CD4-positive, alpha-beta T cell (primary cell): ENCODE results near the gene TMEM40. TPM values are rescaled to one million over a fixed set of nuclear protein-coding genes. Genes with fewer than 3 reads are reported as not detected.

ENCODE experiments used
- ATAC-seq: fragments of 200-7000 bp; cut with Tn5 transposase; one replicate; pipeline ENCODE4 v1.10.0; 2022; ENCODE audit warnings: mild to moderate bottlenecking; ENCODE audit not compliant: poor library complexity
- CTCF ChIA-PET: fragments of 350-600 bp; sonication (Branson Sonifier 250); formaldehyde crosslinking; loops from one replicate; lab custom pipeline; 2021; ENCODE audit warnings: antibody characterized with exemption, inconsistent platforms; lab: Charles Lee
- POLR2A ChIA-PET: fragments of 350-600 bp; sonication (Branson Sonifier 250); formaldehyde crosslinking; loops from one replicate; lab custom pipeline; 2021; ENCODE audit warnings: antibody characterized with exemption, inconsistent platforms; lab: Charles Lee
- DNase-seq, 14 experiments: peaks; one replicate each; pipeline ENCODE4 v3.0.0-alpha.2; 2013 to 2020; ENCODE audit warnings: mixed read lengths in 2 of 14
- H3K27ac ChIP-seq, 2 donors: one replicate each; pipeline versions ENCODE4 v1.5.1 to v1.7.0; 2013; ENCODE audit warnings: low read length in 2 of 2, low read depth in 1 of 2, mild to moderate bottlenecking in 1 of 2
- H3K27me3 ChIP-seq, 2 experiments: 1 replicate in 1 of 2; 2 replicates in 1 of 2; pipeline versions ENCODE4 v1.6.1 to v1.7.0; 2013; ENCODE audit warnings: low read length in 2 of 2, control low read depth in 1 of 2, mild to moderate bottlenecking in 1 of 2, moderate library complexity in 1 of 2; ENCODE audit not compliant: insufficient read depth in 2 of 2, control insufficient read depth in 1 of 2
- H3K36me3 ChIP-seq: one replicate; pipeline ENCODE4 v1.6.1; 2013; ENCODE audit warnings: low read length, control low read depth; ENCODE audit not compliant: insufficient read depth
- H3K4me1 ChIP-seq: one replicate; pipeline ENCODE4 v1.6.1; 2013; ENCODE audit warnings: low read length, control low read depth; ENCODE audit not compliant: insufficient read depth
- H3K4me3 ChIP-seq: one replicate; pipeline ENCODE4 v1.5.1; 2013; ENCODE audit warnings: mild to moderate bottlenecking, low read length, moderate library complexity
- H3K9me3 ChIP-seq, 2 experiments: 1 replicate in 1 of 2; 2 replicates in 1 of 2; pipeline versions ENCODE4 v1.6.1 to v1.7.0; 2013; ENCODE audit warnings: low read length in 2 of 2, mild to moderate bottlenecking in 2 of 2, control low read depth in 1 of 2, moderate library complexity in 1 of 2; ENCODE audit not compliant: control insufficient read depth in 1 of 2, insufficient read depth in 1 of 2
- H3K27ac Mint-ChIP-seq: one replicate; pipeline ENCODE4 v1.8.0; 2020; ENCODE audit warnings: mixed read lengths
- H3K27me3 Mint-ChIP-seq: one replicate; pipeline ENCODE4 v1.8.0; 2021; ENCODE audit warnings: mixed read lengths
- H3K36me3 Mint-ChIP-seq: one replicate; pipeline ENCODE4 v1.8.0; 2021; ENCODE audit warnings: low read depth, mixed read lengths
- H3K4me1 Mint-ChIP-seq: one replicate; pipeline ENCODE4 v1.8.0; 2021; ENCODE audit warnings: low read depth, mixed read lengths
- H3K4me3 Mint-ChIP-seq: one replicate; pipeline ENCODE4 v1.8.0; 2020; ENCODE audit warnings: mild to moderate bottlenecking, mixed read lengths
- H3K9me3 Mint-ChIP-seq: one replicate; pipeline ENCODE4 v1.8.0; 2020; ENCODE audit warnings: mixed read lengths
- intact Hi-C, 2 experiments: fragments of 100-400 bp; cut with DNase I in 1 of 2; cut with micrococcal nuclease in 1 of 2; formaldehyde crosslinking; loops; one replicate each; pipeline versions ENCODE4 v1.15.1 to v1.9.0; 2023 to 2025; cut with DNase I, micrococcal nuclease
- total RNA-seq, 174 experiments: library from RNA in 2 of 174; stranded (reverse) in 2 of 174; gene quantifications; one replicate each; pipeline ENCODE4 v1.2.3 and lab custom pipeline; 2021 to 2026
- TF ChIP-seq, protein P1 (sequence below): fragments of 200-600 bp; IDR thresholded peaks from one replicate; pipeline ENCODE4 v1.8.0; 2022; ENCODE audit warnings: antibody characterized with exemption, mild to moderate bottlenecking

Gene TMEM40
- total RNA-seq, 2 experiments from 2014 or later, result not detected

DNA sequence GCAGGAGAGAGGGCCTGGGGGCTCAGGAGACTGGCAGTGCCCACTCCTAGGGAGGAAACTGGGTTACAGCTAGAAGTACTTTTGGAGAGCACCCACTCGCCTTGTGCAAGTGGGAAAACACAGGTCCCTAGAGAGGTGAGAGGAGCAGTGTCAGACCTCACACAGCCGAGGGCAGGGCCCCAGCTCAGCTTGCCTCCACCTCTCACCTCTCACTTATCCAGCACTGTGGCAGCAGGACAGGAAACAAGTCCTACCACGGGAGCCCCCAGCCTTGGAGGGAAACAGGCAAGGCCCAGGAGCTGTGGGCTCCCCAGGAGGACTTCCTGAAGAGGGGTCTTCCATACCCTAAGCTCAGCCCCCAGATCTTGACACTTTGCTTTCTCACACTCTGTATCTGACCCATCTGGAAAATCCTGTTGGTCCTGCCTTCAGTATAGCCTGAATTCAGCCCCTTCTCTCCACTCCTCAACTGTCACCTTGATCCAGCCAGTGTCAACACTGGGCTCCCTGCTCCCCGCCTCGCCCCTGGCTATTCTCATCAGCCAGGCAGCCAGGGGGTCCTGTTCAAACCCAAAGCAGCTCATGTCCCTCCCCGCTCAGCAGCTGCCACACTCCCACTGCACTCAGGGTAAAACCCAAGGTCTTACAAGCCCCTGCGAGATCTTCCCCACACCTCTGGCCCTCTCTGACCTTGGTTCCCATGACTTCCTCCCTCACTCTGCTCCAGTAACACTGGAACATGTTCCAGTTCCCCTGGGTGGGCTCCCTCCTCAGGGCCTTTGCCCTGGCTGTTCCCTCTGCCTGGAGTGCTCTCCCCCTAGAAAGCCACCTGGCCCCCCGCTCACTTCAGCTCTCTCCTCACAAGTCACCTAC is 870 bp upstream of the TMEM40 start:
- TF ChIP-seq, protein P1, sequence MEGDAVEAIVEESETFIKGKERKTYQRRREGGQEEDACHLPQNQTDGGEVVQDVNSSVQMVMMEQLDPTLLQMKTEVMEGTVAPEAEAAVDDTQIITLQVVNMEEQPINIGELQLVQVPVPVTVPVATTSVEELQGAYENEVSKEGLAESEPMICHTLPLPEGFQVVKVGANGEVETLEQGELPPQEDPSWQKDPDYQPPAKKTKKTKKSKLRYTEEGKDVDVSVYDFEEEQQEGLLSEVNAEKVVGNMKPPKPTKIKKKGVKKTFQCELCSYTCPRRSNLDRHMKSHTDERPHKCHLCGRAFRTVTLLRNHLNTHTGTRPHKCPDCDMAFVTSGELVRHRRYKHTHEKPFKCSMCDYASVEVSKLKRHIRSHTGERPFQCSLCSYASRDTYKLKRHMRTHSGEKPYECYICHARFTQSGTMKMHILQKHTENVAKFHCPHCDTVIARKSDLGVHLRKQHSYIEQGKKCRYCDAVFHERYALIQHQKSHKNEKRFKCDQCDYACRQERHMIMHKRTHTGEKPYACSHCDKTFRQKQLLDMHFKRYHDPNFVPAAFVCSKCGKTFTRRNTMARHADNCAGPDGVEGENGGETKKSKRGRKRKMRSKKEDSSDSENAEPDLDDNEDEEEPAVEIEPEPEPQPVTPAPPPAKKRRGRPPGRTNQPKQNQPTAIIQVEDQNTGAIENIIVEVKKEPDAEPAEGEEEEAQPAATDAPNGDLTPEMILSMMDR, result no peak
- intact Hi-C loops, result no loop called here
- no peaks in the 10 kb centered on the region for H3K27me3 ChIP-seq
- ChIA-PET POLR2A (no interaction called here), CTCF (no interaction called here)
- DNase-seq, result no peak
- H3K4me3 ChIP-seq, result no peak overlapping the region
- H3K4me1 ChIP-seq, result no peaks in the 10 kb centered on the region
- H3K27ac Mint-ChIP-seq, result no peak overlapping the region
- no peaks in the 10 kb centered on the region for H3K9me3 Mint-ChIP-seq
- no peaks in the 10 kb centered on the region for H3K36me3 Mint-ChIP-seq
- no peaks in the 10 kb centered on the region for H3K27me3 Mint-ChIP-seq
- H3K27ac ChIP-seq, result no peak overlapping the region
- no peaks in the 10 kb centered on the region for H3K9me3 ChIP-seq
- peaks cover 4% of the 10 kb centered on the region for H3K4me1 Mint-ChIP-seq
- no peak overlapping the region for H3K4me3 Mint-ChIP-seq
- no peaks in the 10 kb centered on the region for H3K36me3 ChIP-seq
- ATAC-seq, result no peak

DNA sequence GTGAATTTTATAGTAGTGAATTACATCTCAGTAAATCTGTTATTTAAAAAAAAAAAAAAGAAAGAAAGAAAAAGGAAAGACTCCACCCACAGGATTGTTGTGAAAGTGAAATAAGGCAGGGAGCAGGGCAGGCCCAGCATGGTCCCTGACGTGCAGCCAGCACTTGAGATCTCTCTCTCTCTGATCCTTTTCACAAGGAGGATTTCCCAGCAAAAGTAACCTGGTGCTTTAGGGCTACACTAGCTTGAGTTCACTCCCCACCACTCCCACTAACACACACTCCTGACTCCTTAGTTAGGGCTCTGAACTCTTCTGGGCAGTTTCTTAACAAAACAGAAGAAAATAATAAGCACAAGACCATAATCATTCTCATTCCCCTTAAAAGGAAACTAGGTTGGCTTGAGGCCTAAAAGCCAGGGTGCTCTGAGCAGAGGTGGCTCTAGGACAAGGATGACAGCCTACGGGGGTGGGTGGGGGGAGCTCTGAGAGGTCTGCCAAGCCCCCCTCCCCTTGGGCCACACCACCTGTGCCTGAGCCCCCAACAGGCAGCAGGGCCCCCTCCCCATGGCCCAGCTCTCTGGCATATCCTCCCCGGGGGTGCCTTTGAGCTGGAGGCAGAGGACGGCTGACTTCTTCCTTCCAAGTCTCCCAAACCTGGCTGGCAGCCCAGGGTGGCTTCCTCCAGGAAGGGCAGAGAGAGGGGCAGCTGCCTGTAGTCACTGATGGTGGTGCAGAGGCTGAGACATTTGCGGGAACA is 856 bp downstream of the TMEM40 start:
- POLR2A ChIA-PET, result no interaction called here
- intact Hi-C loops, result no loop called here

DNA sequence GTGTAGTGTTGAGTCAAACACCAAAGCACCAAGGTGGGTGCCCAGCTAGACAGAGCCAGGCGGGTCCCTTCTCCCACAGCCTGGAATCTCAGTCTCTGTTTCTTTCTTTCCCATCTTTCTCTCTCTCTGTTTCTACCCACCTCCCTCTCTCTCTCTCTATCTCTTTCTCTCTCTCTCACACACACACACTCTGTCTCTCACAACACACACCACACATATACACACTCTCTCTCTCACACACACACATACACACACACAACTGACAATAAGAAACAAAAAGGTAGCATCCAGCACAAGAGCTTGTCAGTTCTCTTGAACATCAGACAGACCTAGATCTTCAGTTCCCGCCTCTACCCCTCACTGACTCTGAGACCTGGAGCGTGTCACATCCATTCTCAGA is 2.4 kb downstream of the TMEM40 start:
- no peak overlapping the region for H3K27ac ChIP-seq
- ChIA-PET CTCF (no interaction called here), POLR2A (no interaction called here)
- Mint-ChIP-seq H3K4me3 (no peak overlapping the region), H3K27ac (no peak overlapping the region), H3K36me3 (no peaks in the 10 kb centered on the region), H3K9me3 (no peaks in the 10 kb centered on the region), H3K27me3 (no peaks in the 10 kb centered on the region), H3K4me1 (peaks cover 4% of the 10 kb centered on the region)
- intact Hi-C loops, result no loop called here
- DNase-seq (no peak), ATAC-seq (no peak)
- no peaks in the 10 kb centered on the region for H3K27me3 ChIP-seq
- no peaks in the 10 kb centered on the region for H3K4me1 ChIP-seq
- H3K36me3 ChIP-seq, result no peaks in the 10 kb centered on the region
- H3K4me3 ChIP-seq, result no peak overlapping the region
- no peaks in the 10 kb centered on the region for H3K9me3 ChIP-seq
- TF ChIP-seq, protein P1, result no peak

More for the DNA sequence above, 856 bp downstream of the TMEM40 start:
- H3K27ac ChIP-seq, result no peak overlapping the region
- H3K4me1 Mint-ChIP-seq, result peaks cover 4% of the 10 kb centered on the region
- H3K36me3 Mint-ChIP-seq, result no peaks in the 10 kb centered on the region
- no peak for ATAC-seq
- H3K27me3 Mint-ChIP-seq, result no peaks in the 10 kb centered on the region
- CTCF ChIA-PET, result no interaction called here
- H3K4me1 ChIP-seq, result no peaks in the 10 kb centered on the region
- no peaks in the 10 kb centered on the region for H3K9me3 ChIP-seq
- H3K27ac Mint-ChIP-seq, result no peak overlapping the region
- no peaks in the 10 kb centered on the region for H3K9me3 Mint-ChIP-seq
- no peak for DNase-seq
- no peaks in the 10 kb centered on the region for H3K36me3 ChIP-seq
- TF ChIP-seq, protein P1, result no peak
- H3K27me3 ChIP-seq, result no peaks in the 10 kb centered on the region
- no peak overlapping the region for H3K4me3 Mint-ChIP-seq
- H3K4me3 ChIP-seq, result no peak overlapping the region
